GM20431 (cell line): ENCODE data around the gene SCN1B.
"Not testable (repeated sequence)": the region's sequence is repeated elsewhere in the genome, so short reads cannot be mapped to it uniquely, and the experiment has no call there.

Experiments used
- in situ Hi-C: fragments of 300-500 bp; cut with MseI, MboI; formaldehyde crosslinking; loops from one replicate; pipeline ENCODE4 v1.15.0; 2020; ENCODE audit warnings: low sequenced_read_pairs; ENCODE audit not compliant: unreplicated experiment

The SCN1B gene

DNA sequence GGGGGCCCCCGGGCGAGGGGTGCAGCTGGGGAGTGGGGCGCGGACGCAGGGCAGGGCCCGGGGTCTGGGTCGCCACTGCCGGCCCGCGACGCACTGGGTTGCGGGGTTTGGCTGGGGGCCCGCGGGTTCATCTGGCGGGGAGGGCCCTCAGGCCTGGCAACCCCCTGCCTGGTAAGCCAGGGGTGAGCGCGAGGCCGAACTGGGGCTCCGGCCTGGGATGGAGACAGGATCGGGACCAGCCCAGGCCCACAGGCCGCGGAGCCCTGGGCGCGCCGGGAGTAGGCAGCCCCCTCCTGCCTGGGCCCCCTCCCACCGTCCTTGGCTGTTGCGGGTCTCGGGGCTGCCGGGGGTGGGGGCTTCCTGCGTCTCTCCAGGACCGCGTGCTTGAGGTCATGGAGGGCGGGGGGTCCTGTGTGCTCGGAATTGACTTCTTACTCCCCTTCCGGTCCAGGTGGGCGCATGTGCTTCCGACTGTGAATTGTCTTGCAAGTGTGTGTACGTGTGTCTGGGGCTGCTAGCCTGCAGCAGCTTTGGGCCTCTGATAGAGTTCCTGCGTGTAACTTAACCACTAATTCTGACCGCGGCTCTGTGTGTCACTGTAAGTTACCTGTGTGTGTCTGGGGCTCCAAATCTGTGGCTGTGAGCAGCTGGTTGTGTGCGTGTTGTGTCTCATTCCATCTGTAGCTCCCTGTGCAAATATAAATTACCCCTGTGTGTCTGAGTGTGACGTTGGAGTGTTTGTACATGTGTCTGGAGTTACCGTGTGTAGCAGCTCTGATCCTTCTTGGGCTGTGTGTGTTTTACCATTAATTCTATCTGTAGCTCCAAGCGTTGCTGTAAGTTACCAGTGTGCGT lies 29.4 kb upstream of the SCN1B start:
- in situ Hi-C loops: no loop called here

- in situ Hi-C loops: no loop called here
Measured at GRCh38 chr19:35002037-35002535, 28.2 kb upstream of the SCN1B start.

GRCh38 chr19:35004517-35005255 lies 25.6 kb upstream of the SCN1B start:
- in situ Hi-C loops: no loop called here

GRCh38 chr19:35005256-35005977 lies 24.9 kb upstream of the SCN1B start:
- in situ Hi-C loops: no loop called here

GRCh38 chr19:35006007-35006341 lies 24.3 kb upstream of the SCN1B start:
- in situ Hi-C loops: not testable (repeated sequence)

- in situ Hi-C loops: no loop called here
Measured at GRCh38 chr19:35006342-35006998, 23.8 kb upstream of the SCN1B start.

DNA sequence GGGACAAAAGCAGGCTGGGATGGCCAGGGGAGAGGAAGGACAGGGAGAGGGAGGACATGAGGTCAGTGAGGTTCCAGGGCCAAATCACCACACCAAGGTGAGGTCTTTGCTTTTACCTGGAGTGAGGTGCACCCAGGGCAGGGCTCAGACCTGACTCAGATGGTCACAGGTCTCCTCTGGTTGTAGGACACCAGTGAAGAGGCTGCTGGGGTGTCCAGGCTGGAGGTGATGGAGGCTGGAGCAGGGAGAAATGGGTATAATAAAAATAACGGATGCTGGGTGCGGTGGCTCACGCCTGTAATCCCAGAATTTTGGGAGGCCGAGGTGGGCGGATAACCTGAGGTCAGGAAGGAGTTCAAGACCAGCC lies 23.3 kb upstream of the SCN1B start:
- in situ Hi-C loops: no loop called here

- in situ Hi-C loops: not testable (repeated sequence)
Measured at GRCh38 chr19:35007427-35007826, 22.8 kb upstream of the SCN1B start.

- in situ Hi-C loops: no loop called here
Measured at GRCh38 chr19:35008891-35009341, 21.4 kb upstream of the SCN1B start.

GRCh38 chr19:35009424-35010415 lies 20.6 kb upstream of the SCN1B start:
- in situ Hi-C loops: no loop called here

- in situ Hi-C loops: no loop called here
Measured at GRCh38 chr19:35011091-35011689, 19.1 kb upstream of the SCN1B start.

- in situ Hi-C loops: no loop called here
Measured at GRCh38 chr19:35011737-35012682, 18.3 kb upstream of the SCN1B start.

DNA sequence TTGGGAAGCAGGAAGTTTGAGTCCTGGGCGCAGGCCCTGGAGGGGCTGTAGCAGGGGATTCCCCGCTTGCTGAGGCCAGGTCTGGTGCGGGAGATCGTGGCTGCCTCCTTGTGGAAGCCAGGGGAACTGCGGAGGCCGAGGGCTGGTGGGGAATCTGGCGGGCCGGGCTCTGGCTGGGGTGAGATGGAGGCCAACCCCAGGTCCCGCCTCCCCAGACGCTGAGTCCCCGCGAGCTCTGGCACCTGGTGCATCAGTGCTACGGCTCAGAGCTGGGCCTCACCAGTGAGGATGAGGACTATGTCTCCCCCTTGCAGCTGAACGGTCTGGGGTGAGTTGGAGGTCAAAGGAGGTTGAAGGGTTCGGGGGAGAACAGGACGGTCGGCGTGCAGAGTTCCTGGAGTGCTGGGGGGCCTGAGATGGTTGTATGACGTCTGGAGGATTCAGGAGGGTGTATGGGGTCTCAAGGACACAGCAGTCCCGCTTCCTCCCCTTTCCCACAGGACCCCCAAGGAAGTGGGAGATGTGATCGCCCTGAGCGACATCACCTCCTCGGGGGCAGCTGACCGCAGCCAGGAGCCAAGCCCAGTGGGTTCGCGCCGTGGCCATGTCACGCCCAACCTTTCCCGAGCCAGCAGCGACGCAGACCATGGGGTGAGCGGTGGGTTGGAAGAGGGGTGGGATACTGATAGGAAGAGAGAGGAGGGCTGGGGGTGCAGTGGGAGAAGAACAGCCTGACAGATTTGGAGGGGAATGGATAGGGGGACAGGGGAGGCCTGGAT lies 17.0 kb upstream of the SCN1B start:
- in situ Hi-C loops: no loop called here

GRCh38 chr19:35013820-35014754 lies 16.2 kb upstream of the SCN1B start:
- in situ Hi-C loops: no loop called here

DNA sequence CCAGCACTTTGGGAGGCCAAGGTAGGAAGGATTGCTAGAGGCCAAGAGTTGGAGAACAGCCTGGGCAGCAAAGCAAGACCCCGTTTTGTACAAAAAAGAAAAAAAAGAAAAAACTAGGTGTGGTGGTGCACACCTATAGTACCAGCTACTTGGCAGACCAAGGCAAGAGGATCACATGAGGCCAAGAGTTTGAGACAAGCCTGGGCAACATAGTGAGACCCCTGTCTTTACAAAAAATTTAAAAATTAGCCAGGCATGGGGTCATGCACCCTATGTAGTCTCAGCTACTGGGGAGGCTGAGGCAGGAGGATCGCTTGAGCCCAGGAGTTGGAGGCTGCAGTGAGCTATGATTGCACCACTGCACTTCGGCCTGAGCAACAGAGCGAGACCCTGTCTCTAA lies 15.5 kb upstream of the SCN1B start:
- in situ Hi-C loops: not testable (repeated sequence)
